SU-DHL-6 (cell line): ENCODE data around the gene LILRA5.
"Not testable (repeated sequence)": the region's sequence is repeated elsewhere in the genome, so short reads cannot be mapped to it uniquely, and the experiment has no call there.

Experiments used
- H2AFZ ChIP-seq: fragments of 200-600 bp; sonication (generic); 2 replicates; pipeline ENCODE4 v1.6.1; 2014; ENCODE audit warnings: low read depth, mild to moderate bottlenecking, moderate library complexity, mixed read lengths, antibody characterized with exemption, low read length; ENCODE audit not compliant: severe bottlenecking
- H3F3A ChIP-seq: fragments of 200-600 bp; shearing (Covaris generic); 2 replicates; pipeline ENCODE4 v1.6.0; 2016; ENCODE audit warnings: antibody characterized with exemption, mild to moderate bottlenecking; ENCODE audit not compliant: insufficient read depth
- H3K27ac ChIP-seq: fragments of 200-600 bp; sonication (generic); 2 replicates; pipeline ENCODE4 v1.5.1; 2016; ENCODE audit warnings: low read depth, mild to moderate bottlenecking, low read length, moderate library complexity, mixed read lengths
- H3K27me3 ChIP-seq: fragments of 200-600 bp; sonication (generic), shearing (Covaris generic); 2 replicates; pipeline ENCODE4 v1.6.0; 2014; ENCODE audit warnings: mild to moderate bottlenecking, low read length
- H3K36me3 ChIP-seq: fragments of 200-600 bp; sonication (generic); 2 replicates; pipeline ENCODE4 v1.6.1; 2014; ENCODE audit warnings: mild to moderate bottlenecking, low read length, mixed read lengths
- H3K4me2 ChIP-seq: fragments of 300-600, 200-600 bp; shearing (Covaris generic), sonication (generic); 2 replicates; pipeline ENCODE4 v1.6.0; 2014; ENCODE audit warnings: low read length, low read depth, mild to moderate bottlenecking; ENCODE audit not compliant: poor library complexity, severe bottlenecking
- H3K4me3 ChIP-seq: fragments of 200-600 bp; sonication (generic); 2 replicates; pipeline ENCODE4 v1.5.1; 2014; ENCODE audit warnings: antibody characterized with exemption, low read length, mild to moderate bottlenecking, mixed read lengths; ENCODE audit not compliant: insufficient read depth, poor library complexity, severe bottlenecking
- H3K79me2 ChIP-seq: fragments of 200-600 bp; sonication (generic); 2 replicates; pipeline ENCODE4 v1.6.1; 2014; ENCODE audit warnings: mild to moderate bottlenecking, low read length, moderate library complexity; ENCODE audit not compliant: insufficient read depth
- H3K9ac ChIP-seq: fragments of 200-600 bp; sonication (generic); 2 replicates; pipeline ENCODE4 v1.7.0; 2014; ENCODE audit warnings: mild to moderate bottlenecking, low read length
- H3K9me2 ChIP-seq: fragments of 200-600 bp; sonication (generic); replicated peaks from 2 replicates; pipeline ENCODE4 v1.6.1; 2014; ENCODE audit warnings: low read length; ENCODE audit not compliant: insufficient read depth
- H3K9me3 ChIP-seq: fragments of 200-600 bp; sonication (generic); 2 replicates; pipeline ENCODE4 v1.6.1; 2014; ENCODE audit warnings: low read length, mixed read lengths; ENCODE audit not compliant: insufficient read depth
- H4K20me1 ChIP-seq: fragments of 200-600 bp; sonication (generic); 2 replicates; pipeline ENCODE4 v1.6.1; 2014; ENCODE audit warnings: low read depth, mild to moderate bottlenecking, antibody characterized with exemption, low read length, moderate library complexity, mixed read lengths
- EZH2phosphoT487 ChIP-seq: fragments of 200-600 bp; sonication (generic), shearing (Covaris generic); conservative IDR thresholded peaks from 2 replicates; pipeline ENCODE4 v1.6.1; 2018; ENCODE audit warnings: mild to moderate bottlenecking, antibody characterized with exemption, low read length, moderate library complexity, mixed read lengths
- TF ChIP-seq, protein P1 (sequence below): fragments of 200-600 bp; sonication (generic); IDR thresholded peaks from one replicate; pipeline ENCODE4 v1.5.1; 2017; ENCODE audit warnings: antibody characterized with exemption, mild to moderate bottlenecking, low read length, moderate library complexity; ENCODE audit not compliant: insufficient read depth, poor library complexity, severe bottlenecking

The LILRA5 gene

DNA sequence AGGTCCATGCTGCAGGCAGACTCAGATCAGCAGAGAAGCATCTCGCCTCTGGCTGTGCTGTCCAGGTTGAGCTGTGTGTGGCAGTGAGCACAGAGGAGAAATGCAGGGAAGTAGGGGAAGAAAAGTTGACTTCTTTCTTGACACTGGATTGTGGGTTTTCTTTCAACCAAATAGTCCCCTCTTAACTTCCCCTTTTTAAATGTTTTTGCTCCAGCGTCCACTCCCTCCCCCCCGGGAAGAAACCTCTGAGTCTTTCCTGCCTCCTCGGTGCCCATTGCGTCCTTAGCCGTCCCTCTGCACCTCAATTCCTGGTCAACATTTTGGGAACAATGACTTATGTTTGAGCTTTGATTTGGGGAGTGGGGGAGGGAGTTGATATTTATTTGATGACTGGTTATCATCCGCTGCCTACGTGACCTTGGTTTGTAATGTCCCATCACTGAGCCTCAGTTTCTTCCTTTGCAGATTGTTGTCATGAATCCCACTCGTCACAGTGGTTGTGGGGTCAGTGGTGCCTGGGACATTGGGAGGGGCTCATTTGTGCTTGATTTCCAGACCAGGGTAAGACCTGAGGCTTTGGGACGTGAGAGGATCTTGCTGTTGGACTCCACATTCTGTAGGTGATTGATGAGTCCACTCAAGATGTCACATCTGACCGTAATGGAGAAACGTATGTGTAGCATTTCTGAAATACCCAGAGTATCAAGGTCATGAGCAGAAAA, 31.8 kb downstream of the LILRA5 start, which contains the start of gene LILRB2:
Gene LILRB2 (minus strand): TSS at position 104 of the 722 bp plus-strand sequence. CDS start 614 bp downstream, outside the sequence.
- no peaks in the 10 kb centered on the region for H3F3A ChIP-seq
- H3K36me3 ChIP-seq = no peaks in the 10 kb centered on the region
- H3K27ac ChIP-seq = no peak within 1 kb of the TSS
- H3K9me3 ChIP-seq = no peaks in the 10 kb centered on the region
- H3K9ac ChIP-seq = no peak within 1 kb of the TSS
- no peaks in the 10 kb centered on the region for H3K79me2 ChIP-seq
- H4K20me1 ChIP-seq = no peaks in the 10 kb centered on the region
- H3K27me3 ChIP-seq = no peaks in the 10 kb centered on the region
- H3K4me3 ChIP-seq = no peak within 1 kb of the TSS
- TF ChIP-seq EZH2phosphoT487 = no peak
- TF ChIP-seq, protein P1, sequence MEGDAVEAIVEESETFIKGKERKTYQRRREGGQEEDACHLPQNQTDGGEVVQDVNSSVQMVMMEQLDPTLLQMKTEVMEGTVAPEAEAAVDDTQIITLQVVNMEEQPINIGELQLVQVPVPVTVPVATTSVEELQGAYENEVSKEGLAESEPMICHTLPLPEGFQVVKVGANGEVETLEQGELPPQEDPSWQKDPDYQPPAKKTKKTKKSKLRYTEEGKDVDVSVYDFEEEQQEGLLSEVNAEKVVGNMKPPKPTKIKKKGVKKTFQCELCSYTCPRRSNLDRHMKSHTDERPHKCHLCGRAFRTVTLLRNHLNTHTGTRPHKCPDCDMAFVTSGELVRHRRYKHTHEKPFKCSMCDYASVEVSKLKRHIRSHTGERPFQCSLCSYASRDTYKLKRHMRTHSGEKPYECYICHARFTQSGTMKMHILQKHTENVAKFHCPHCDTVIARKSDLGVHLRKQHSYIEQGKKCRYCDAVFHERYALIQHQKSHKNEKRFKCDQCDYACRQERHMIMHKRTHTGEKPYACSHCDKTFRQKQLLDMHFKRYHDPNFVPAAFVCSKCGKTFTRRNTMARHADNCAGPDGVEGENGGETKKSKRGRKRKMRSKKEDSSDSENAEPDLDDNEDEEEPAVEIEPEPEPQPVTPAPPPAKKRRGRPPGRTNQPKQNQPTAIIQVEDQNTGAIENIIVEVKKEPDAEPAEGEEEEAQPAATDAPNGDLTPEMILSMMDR = no peak
- H2AFZ ChIP-seq = no peak within 1 kb of the TSS
- H3K9me2 ChIP-seq = no peaks in the 10 kb centered on the region
- H3K4me2 ChIP-seq = no peak within 1 kb of the TSS

DNA sequence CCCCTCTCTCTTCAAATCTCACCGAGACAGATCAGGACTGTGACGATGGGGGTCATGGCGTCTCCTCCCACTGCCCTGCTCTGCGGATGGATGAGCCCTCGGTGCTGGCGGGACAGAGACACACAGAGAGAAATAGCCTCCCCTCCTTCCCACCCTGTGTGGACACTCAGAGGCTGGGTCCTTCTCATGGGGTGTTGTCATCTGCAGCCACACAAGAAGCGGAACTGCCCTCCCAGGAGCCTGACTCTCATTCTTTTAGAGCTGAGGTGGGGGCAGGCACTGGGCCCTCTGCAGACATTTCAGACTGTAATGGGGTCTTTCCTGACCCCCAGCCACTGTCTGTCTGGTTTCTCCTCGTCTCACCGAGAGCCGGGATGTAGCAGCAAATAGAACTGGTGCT, 32.5 kb downstream of the LILRA5 start:
- not testable (repeated sequence) for H3K4me2 ChIP-seq, H3K9ac ChIP-seq, H4K20me1 ChIP-seq, H3K27me3 ChIP-seq, H3K4me3 ChIP-seq, H3K36me3 ChIP-seq, H3K79me2 ChIP-seq, H3K9me3 ChIP-seq, H3K9me2 ChIP-seq, H3K27ac ChIP-seq, H3F3A ChIP-seq, H2AFZ ChIP-seq

DNA sequence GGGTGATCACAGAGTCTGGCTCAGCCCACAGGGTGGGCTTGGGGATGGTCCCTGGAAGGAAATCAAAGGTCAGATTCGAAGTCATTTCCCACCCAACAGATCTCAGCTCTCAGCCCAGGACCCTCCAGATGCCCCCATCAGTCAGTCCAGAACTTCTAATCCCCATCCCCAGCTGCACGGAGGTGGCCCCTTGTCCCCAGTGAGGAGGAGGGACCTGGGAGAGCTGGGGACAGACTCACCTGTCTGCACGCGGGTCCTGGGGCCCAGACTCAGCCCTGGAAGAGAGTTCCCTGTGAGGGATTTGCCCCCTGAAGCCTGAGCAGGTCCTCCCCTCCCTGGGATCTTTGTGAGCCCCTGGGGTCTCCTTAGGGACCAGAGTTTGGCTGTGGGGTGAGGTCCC, 32.9 kb downstream of the LILRA5 start:
- not testable (repeated sequence) for H3K79me2 ChIP-seq, H4K20me1 ChIP-seq, H3K4me3 ChIP-seq, H3K9me3 ChIP-seq, H3K4me2 ChIP-seq, H3K27ac ChIP-seq, H2AFZ ChIP-seq, H3K9me2 ChIP-seq, H3K27me3 ChIP-seq, H3K36me3 ChIP-seq, H3K9ac ChIP-seq, H3F3A ChIP-seq

DNA sequence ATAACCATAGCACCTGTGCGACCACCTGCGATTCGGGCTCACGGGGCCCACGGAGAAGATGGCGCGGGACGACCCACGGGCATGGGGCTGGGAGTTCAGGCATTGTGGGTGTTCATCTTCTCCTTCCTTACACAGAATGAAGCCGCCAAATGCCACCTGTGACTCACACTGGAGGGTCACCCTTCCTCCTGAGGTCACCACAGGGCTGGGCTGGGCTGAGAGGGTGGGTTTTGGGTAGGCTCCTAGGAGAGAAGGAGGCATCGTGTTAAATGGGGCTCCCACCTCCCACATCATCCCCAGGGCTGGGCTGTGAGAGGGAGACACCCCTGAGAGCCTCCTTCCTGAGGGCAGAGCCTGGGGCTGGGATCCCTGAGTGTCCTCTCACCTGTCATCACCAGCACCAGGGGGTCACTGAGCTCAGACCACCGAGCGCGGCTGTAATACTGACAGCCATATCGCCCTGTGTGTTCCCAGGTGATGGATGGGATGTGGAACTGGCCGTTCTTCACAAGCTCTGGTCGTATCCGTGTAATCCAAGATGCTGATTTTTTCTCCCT, 33.5 kb downstream of the LILRA5 start:
- Histone ChIP-seq H3K9me3 (no peaks in the 10 kb centered on the region), H3F3A (no peaks in the 10 kb centered on the region), H3K9me2 (no peaks in the 10 kb centered on the region), H3K27ac (no peak overlapping the region), H3K27me3 (no peaks in the 10 kb centered on the region), H3K4me2 (no peak overlapping the region), H4K20me1 (no peaks in the 10 kb centered on the region), H2AFZ (no peak overlapping the region), H3K79me2 (no peaks in the 10 kb centered on the region), H3K9ac (no peak overlapping the region), H3K36me3 (no peaks in the 10 kb centered on the region), H3K4me3 (no peak overlapping the region)
- TF ChIP-seq EZH2phosphoT487 = no peak
- TF ChIP-seq, protein P1 = no peak

DNA sequence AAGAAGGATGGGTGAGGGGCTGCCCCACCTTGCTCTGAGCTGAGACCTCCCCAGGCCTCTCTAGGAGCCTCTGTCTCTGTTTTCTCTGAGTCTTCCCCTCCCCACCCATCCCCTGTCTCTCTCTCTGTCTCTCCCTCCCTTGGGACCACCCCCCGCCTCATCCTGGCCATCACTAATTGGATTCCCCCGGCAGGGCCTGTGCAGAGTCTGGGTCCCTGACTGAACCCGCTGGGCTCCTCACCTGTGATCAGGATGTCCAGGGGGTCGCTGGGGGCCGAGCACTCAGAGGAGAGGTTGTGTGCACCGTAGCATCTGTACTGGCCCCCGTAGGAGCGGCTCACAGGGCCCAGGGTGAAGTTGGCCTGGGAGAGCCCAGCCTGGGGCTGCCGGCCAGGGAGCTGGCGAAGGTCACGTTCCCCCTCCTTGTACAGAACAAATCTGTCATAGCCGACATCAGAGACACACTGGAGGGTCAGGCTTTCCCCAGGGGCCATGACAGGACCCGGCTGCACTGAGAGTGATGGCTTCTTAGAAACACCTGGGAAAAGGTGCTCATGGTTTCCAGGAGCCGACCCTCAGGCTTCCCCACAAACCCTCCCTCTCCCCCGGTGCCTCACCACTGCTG, 34.3 kb downstream of the LILRA5 start:
- H3K79me2 ChIP-seq, H3K36me3 ChIP-seq, H3K4me2 ChIP-seq, H3K4me3 ChIP-seq, H3K27me3 ChIP-seq, H2AFZ ChIP-seq, H3F3A ChIP-seq, H3K9me3 ChIP-seq, H4K20me1 ChIP-seq, H3K27ac ChIP-seq, H3K9me2 ChIP-seq, H3K9ac ChIP-seq: not testable (repeated sequence)

DNA sequence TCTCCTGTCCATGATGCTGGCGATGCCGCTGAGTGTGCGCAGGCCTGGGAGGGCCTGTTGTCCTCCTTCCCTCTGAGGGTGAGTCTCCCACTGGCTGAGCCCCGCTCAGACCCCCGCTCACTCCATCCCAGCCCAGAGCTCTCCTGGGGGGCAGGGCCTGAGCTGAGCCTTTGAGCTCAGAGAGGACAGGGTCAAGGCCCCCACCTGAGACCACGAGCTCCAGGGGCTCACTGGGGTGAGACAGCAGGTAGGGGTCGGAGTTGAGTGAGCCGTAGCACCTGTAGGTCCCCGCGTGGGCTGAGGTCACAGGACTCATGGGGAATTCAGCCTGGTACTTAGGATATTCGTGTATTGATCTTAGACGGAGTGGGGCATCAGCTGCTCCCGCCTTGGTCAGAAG, 34.9 kb downstream of the LILRA5 start:
- not testable (repeated sequence) for H3K9me3 ChIP-seq, H3K36me3 ChIP-seq, H3K27ac ChIP-seq, H3K9ac ChIP-seq, H3K4me2 ChIP-seq, H3K4me3 ChIP-seq, H3K27me3 ChIP-seq, H3K9me2 ChIP-seq, H3F3A ChIP-seq, H4K20me1 ChIP-seq, H3K79me2 ChIP-seq, H2AFZ ChIP-seq
